Myocyte (in vitro differentiated cells): ENCODE data around the gene AIFM2. TPM values are rescaled to one million over a fixed set of nuclear protein-coding genes. Genes with fewer than 3 reads are reported as not detected.
"Not testable (repeated sequence)": the region's sequence is repeated elsewhere in the genome, so short reads cannot be mapped to it uniquely, and the experiment has no call there.

Experiments
- DNase-seq: peaks from one replicate; pipeline ENCODE4 v3.0.0-alpha.2; 2012; ENCODE audit warnings: low read depth
- total RNA-seq: library from RNA; depleted of rRNA; stranded (reverse); fragments of >200 nt; gene quantifications from 2 replicates; pipeline ENCODE4 v1.2.3, GENCODE V29; 2014

Gene AIFM2
- total RNA-seq, 1 donor from 2014 or later, result 18.3 TPM

- no peak for DNase-seq
Measured at GRCh38 chr10:70123817-70124216, 8.8 kb downstream of the AIFM2 start.

DNA sequence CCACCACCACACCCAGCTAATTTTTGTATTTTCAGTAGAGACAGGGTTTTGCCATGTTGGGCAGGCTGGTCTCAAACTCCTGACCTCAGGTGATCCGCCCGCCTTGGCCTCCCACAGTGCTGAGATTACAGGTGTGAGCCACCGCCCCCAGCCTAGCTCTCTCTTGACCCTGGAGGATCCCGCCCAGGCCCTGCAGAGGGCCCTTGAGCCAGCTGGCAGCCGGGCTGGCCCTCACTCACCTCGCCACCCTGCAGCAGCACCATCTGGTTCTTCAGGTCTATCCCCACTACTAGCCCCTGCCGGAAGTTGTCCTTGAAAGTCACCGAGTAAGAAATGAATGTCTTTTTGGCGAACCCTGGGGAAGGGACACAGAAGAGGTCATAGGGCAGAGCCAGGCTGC is 9.5 kb downstream of the AIFM2 start:
- DNase-seq, result not testable (repeated sequence)

GRCh38 chr10:70122742-70123141 is 9.9 kb downstream of the AIFM2 start:
- DNase-seq, result peak; percentile 31

GRCh38 chr10:70121281-70121949 is 11.2 kb downstream of the AIFM2 start:
- DNase-seq, result no peak

DNA sequence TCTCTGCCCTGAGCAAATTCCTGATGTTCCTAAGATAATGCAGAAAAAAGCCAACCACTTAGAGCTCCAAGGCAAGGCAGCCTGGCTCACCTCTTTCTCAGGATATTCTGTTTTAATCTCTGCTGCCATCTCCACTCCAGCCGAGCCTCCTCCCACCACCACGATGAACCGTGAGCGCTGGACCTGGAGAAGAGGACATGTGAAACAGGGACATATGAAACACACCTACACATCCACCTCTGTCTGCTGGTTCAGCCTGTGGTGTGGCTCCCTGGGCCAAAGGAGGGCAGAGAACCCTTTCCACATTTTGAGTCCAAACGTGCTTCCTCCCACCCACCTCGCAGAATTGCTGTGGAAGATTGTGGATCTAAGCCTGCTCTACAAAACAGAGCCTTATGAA is 12.2 kb downstream of the AIFM2 start:
- DNase-seq, result no peak

- DNase-seq, result no peak
Measured at GRCh38 chr10:70119623-70120022, 13.0 kb downstream of the AIFM2 start.

- no peak for DNase-seq
Measured at GRCh38 chr10:70119197-70119596, 13.4 kb downstream of the AIFM2 start.

DNA sequence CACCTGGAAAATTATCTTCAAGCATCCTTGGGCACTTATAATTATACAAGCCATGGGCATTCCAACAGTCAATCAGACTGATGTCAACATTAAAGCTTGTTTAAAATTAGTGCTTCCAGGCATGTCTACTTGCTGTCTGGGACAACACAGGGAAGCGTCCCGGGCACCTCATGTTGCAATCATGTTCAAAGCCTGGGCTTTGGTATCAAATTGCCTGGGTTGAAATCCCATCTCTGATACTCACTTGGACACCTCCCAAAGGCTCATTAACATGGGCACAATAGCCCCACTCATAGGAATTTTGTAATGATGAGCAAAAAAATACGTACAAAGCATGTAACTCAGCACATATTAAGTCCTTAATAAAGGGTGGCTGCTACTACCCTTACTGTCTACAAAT is 14.4 kb downstream of the AIFM2 start:
- DNase-seq, result no peak

GRCh38 chr10:70117646-70118045 is 15.0 kb downstream of the AIFM2 start:
- DNase-seq, result no peak

- DNase-seq, result peak; percentile 50
Measured at GRCh38 chr10:70115948-70116682, 16.5 kb downstream of the AIFM2 start.

GRCh38 chr10:70114902-70115301 is 17.7 kb downstream of the AIFM2 start:
- DNase-seq, result no peak

- DNase-seq, result no peak
Measured at GRCh38 chr10:70112071-70112470, 20.6 kb downstream of the AIFM2 start.

GRCh38 chr10:70111496-70111895 is 21.1 kb downstream of the AIFM2 start:
- no peak for DNase-seq

DNA sequence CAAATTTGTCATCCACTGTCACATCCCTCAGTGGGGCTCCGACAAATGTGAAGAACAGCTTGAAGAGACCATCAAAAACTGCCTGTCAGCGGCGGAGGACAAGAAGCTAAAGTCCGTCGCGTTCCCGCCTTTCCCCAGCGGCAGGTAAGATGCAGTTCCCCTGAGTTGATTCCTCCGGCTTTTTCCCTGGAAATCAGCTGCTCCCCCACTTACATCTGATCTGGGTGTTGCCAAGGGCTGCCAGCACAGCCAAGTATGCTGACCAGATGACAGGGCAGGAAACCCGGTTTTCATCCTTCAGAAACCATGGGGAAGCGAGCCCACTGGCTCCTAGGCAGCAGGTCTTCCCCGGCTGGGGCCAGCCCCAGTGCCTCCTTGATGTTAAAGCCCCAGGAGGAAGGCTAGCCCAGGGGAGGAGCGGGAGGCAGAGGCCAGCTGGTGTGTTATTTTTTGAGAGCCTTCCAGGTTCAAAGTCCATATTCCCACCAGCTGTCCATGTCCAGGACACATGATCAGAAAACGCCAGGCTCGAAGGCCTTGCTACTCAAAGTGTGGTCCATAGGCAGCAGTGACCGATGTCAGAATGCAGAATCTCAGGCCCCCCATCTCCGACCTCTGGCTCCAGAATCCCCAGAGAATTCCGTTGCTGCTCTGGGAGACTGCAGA is 23.4 kb downstream of the AIFM2 start:
- peak; percentile 41 for DNase-seq

- DNase-seq, result no peak
Measured at GRCh38 chr10:70106958-70107791, 25.4 kb downstream of the AIFM2 start.

GRCh38 chr10:70101668-70102067 is 31.0 kb downstream of the AIFM2 start:
- DNase-seq, result no peak

DNA sequence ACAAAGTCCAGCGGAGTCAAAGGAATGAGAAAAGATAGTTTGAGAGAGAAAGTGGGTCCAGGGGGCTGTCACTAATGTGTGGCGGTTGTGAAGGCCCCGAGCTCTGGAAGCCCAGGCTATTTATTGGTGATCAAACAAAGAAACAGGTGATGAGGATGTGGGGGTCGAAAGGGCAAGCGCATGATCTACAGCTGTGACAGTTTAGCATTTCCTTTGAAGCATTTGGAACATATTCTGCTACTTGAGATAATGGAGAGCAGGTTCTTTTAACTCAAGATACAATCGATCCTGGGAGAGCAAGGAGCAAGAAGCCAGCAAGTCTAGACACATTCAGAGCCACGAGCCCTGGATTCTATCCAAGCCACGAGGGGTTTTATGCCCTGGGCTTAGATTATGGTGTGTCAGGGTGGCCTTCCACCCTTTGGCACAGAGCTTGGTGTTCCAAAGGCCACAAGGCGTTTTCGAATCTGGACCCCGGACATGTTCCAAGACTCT is 31.5 kb downstream of the AIFM2 start:
- DNase-seq, result not testable (repeated sequence)

DNA sequence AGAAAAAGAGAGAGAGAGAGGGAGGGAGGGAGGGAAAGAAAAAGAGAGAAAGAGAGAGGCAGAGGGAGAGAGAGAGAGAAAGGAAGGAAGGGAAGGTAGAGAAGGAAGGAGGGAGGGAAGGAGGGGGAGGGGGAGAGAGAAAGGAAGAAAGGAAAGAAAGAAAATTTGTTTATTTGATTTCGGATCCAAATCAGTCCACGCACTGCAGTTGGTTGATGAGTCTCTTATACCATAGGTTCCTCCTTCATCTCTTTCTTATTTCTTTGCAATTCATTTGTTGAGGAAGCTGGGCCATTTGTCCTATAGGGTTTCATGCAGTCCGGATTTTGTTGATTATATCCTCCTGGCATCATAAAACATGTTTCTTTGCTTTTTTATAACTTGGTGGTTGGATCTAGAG is 34.4 kb downstream of the AIFM2 start:
- DNase-seq, result no peak

GRCh38 chr10:70097459-70097858 is 35.2 kb downstream of the AIFM2 start:
- no peak for DNase-seq

- peak; percentile 75 for DNase-seq
Measured at GRCh38 chr10:70096705-70097420, 35.8 kb downstream of the AIFM2 start.
